NCI-H526 (cell line): ENCODE results near the gene TSLP.

Experiments used
- DNase-seq, 2 experiments: peaks; one replicate each; lab custom pipeline; 2025; lab: John Stamatoyannopoulos, UW

TSLP gene

GRCh38 chr5:111071413-111071812, at the start of gene TSLP:
TSLP (plus strand) TSS chr5:111071713; CDS start chr5:111071891, 178 bp downstream.
- DNase-seq, result no peak

- no peak for DNase-seq
Observed at GRCh38 chr5:111022301-111022700, 49.2 kb upstream of the TSLP start.

GRCh38 chr5:111028865-111029264, 42.6 kb upstream of the TSLP start:
- no peak for DNase-seq

GRCh38 chr5:111043712-111044506, 27.6 kb upstream of the TSLP start:
- DNase-seq, result peak in 1 of 2 experiments; percentile 1

- no peak for DNase-seq
Observed at GRCh38 chr5:111058064-111058463, 13.4 kb upstream of the TSLP start.

GRCh38 chr5:111060169-111060568, 11.3 kb upstream of the TSLP start:
- DNase-seq, result no peak

- no peak for DNase-seq
Observed at GRCh38 chr5:111061618-111062017, 9.9 kb upstream of the TSLP start.

- DNase-seq, result peak in 1 of 2 experiments; percentile 41
Observed at GRCh38 chr5:111063709-111064322, 7.7 kb upstream of the TSLP start.

- no peak for DNase-seq
Observed at GRCh38 chr5:111066261-111066938, 5.1 kb upstream of the TSLP start.

- no peak for DNase-seq
Observed at GRCh38 chr5:111068213-111068612, 3.3 kb upstream of the TSLP start.

GRCh38 chr5:111069839-111070238, 1.7 kb upstream of the TSLP start:
- no peak for DNase-seq

- no peak for DNase-seq
Observed at GRCh38 chr5:111070272-111071134, 1.0 kb upstream of the TSLP start.

GRCh38 chr5:111072949-111073682, 1.6 kb downstream of the TSLP start:
- DNase-seq, result peak in 1 of 2 experiments; percentile 54

- DNase-seq, result no peak
Observed at GRCh38 chr5:111074244-111074643, 2.7 kb downstream of the TSLP start.

- DNase-seq, result peak; percentile 15 to 44
Observed at GRCh38 chr5:111075520-111075919, 4.0 kb downstream of the TSLP start.

- no peak for DNase-seq
Observed at GRCh38 chr5:111076091-111076490, 4.6 kb downstream of the TSLP start.

- no peak for DNase-seq
Observed at GRCh38 chr5:111077678-111078077, 6.2 kb downstream of the TSLP start.

- no peak for DNase-seq
Observed at GRCh38 chr5:111079846-111080245, 8.3 kb downstream of the TSLP start.

- DNase-seq, result no peak
Observed at GRCh38 chr5:111083323-111083722, 11.8 kb downstream of the TSLP start.

- peak; percentile 80 to 88 for DNase-seq
Observed at GRCh38 chr5:111092062-111092853, 20.7 kb downstream of the TSLP start, which contains the start of gene WDR36. WDR36 (plus strand) TSS chr5:111092348; CDS start chr5:111092457, 109 bp downstream.
